Skeletal muscle tissue (tissue), 4 donors: ENCODE data around the gene C12orf57. TPM values are rescaled to one million over a fixed set of nuclear protein-coding genes. Genes with fewer than 3 reads are reported as not detected.

Source experiments
- H3K27ac ChIP-seq: one replicate; pipeline ENCODE4 v1.7.0; 2013; ENCODE audit warnings: mild to moderate bottlenecking, low read depth, low read length, inconsistent platforms
- H3K27me3 ChIP-seq, 3 donors: one replicate each; pipeline ENCODE4 v1.7.0; 2013; ENCODE audit warnings: low read length in 3 of 3; ENCODE audit not compliant: control insufficient read depth in 3 of 3, insufficient read depth in 3 of 3
- H3K36me3 ChIP-seq, 3 donors: one replicate each; pipeline ENCODE4 v1.7.0; 2013; ENCODE audit warnings: low read length in 3 of 3; ENCODE audit not compliant: control insufficient read depth in 3 of 3, insufficient read depth in 3 of 3
- H3K4me1 ChIP-seq, 3 donors: one replicate each; pipeline ENCODE4 v1.7.0; 2013; ENCODE audit warnings: low read length in 3 of 3, mild to moderate bottlenecking in 3 of 3; ENCODE audit not compliant: control insufficient read depth in 3 of 3, insufficient read depth in 3 of 3
- H3K4me3 ChIP-seq, 3 donors: one replicate each; pipeline ENCODE4 v1.7.0; 2013; ENCODE audit warnings: low read length in 3 of 3
- H3K9ac ChIP-seq, 3 donors: one replicate each; pipeline ENCODE4 v1.7.0; 2013; ENCODE audit warnings: low read length in 3 of 3, mild to moderate bottlenecking in 3 of 3, moderate library complexity in 2 of 3, low read depth in 1 of 3
- H3K9me3 ChIP-seq, 3 donors: one replicate each; pipeline ENCODE4 v1.7.0; 2013; ENCODE audit warnings: low read length in 3 of 3; ENCODE audit not compliant: control insufficient read depth in 3 of 3
- total RNA-seq: library from RNA; depleted of rRNA; stranded (reverse); fragments of >200 nt; gene quantifications from one replicate; pipeline ENCODE4 v1.2.3, GENCODE V29; 2014
- donor health status: Osteomylitis.

The C12orf57 gene
- total RNA-seq, 1 donor from 2014 or later: 205 TPM

DNA sequence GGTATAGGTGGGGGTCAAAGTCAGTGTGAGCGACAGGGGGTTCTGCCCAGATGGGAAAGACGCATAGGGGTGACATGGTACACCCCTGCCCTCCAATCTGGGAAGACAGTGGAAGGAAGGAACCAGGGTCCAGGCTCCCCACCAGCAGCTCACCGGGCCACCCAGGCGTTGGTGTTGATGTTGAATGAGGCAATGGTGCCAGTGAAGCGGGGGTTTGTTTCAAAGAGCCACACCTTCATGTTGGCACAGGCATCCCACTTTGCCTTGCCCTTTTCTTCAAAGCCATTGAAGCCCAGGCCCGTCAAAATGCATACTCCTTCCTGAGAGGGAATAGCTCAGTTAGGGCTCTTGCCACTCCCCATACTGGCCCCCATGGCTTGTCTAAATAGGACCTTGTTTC, 34.4 kb downstream of the C12orf57 start:
- no peak overlapping the region for H3K9ac ChIP-seq
- H3K4me3 ChIP-seq: no peak overlapping the region
- H3K36me3 ChIP-seq: peaks cover 68 to 89% (median 87%) of the 10 kb centered on the region in 3 donors
- H3K27me3 ChIP-seq: no peaks in the 10 kb centered on the region
- no peaks in the 10 kb centered on the region for H3K4me1 ChIP-seq
- no peaks in the 10 kb centered on the region for H3K9me3 ChIP-seq
- H3K27ac ChIP-seq: no peak overlapping the region

DNA sequence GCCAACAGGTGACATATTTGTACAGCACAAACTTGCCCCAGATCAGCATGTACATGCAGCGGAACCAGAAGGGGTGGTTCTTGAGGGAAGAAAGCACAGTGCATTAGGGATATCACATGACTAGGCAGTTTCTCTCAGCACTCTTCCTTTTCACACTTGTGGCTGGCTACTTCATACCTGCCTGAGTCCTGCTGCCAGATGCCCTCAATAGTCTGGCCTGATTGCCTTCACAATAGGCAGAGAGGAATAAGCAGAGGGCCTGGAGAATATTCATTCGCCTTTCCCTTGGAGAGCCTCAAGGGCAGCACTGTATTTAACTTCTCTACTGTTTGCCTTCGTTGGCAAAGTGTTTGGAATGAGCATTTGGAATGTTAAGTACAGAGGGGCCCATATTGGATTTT, 34.8 kb downstream of the C12orf57 start:
- Histone ChIP-seq H3K4me1 (no peaks in the 10 kb centered on the region), H3K9me3 (no peaks in the 10 kb centered on the region), H3K9ac (no peak overlapping the region), H3K4me3 (no peak overlapping the region), H3K27me3 (no peaks in the 10 kb centered on the region), H3K36me3 (peaks cover 68 to 93% (median 90%) of the 10 kb centered on the region in 3 donors), H3K27ac (no peak overlapping the region)

DNA sequence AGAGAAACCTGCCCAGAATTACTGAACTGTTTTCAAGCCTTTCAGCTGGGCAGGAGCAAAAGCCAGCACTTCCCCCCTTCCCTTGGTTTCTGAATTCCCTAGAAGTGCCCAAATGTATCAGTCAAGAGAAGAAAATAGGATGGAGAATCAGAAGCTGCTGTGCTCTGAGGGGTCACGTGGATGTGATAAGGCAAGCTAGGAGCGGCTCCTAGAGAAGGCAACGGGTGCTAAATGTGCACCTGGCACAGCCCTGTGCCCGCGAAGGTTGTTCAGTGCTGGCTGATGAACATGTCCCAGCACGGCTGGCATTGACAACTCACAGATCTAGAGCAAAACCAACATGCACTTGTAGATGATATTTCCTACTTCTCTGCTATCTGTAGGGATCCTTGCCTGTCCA, 35.2 kb downstream of the C12orf57 start:
- Histone ChIP-seq H3K4me3 (no peak overlapping the region), H3K27me3 (no peaks in the 10 kb centered on the region), H3K36me3 (peaks cover 67 to 91% (median 89%) of the 10 kb centered on the region in 3 donors), H3K27ac (no peak overlapping the region), H3K9ac (no peak overlapping the region), H3K4me1 (no peaks in the 10 kb centered on the region), H3K9me3 (no peaks in the 10 kb centered on the region)

DNA sequence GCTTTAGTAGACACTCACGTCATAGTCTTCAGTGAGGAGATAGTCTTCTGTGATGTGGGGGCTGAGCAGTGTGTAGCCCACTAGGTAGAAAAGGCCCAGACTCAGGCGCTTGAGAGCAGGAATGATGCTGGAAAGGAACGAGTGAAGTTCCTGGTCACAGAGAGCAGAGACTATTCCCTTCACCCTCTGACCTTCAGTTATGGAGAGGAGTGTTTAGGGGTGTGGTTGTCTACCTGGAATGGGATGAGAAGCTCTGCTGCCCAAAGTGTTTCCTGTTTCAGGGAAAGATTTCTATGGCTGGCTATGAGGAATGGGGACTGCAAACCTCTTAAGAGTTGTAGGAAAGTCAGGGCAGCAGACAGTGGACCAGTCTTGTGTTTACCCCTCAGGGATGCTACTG, 35.6 kb downstream of the C12orf57 start:
- Histone ChIP-seq H3K9me3 (no peaks in the 10 kb centered on the region), H3K4me3 (no peak overlapping the region), H3K36me3 (peaks cover 63 to 90% (median 85%) of the 10 kb centered on the region in 3 donors), H3K27me3 (no peaks in the 10 kb centered on the region), H3K27ac (no peak overlapping the region), H3K9ac (no peak overlapping the region), H3K4me1 (no peaks in the 10 kb centered on the region)

DNA sequence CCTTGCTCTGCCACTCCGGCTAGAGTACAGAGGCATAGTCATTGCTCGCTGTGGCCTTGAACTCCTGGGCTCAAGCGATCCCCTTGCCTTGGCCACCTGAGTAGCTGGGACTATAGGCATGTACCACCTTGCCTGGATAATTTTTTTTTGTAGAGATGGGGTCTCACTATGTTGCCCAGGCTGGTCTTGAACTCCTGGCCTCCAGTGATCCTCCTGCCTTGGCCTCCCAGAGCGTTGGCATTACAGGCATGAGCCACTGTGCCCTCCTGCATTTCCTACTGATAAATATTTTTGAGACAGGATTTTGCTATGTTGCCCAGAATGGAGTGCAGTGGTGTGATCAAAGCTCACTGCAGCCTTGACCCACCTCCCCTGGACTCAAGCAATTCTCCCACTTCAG, 36.3 kb downstream of the C12orf57 start:
- Histone ChIP-seq H3K9me3 (no peaks in the 10 kb centered on the region), H3K4me1 (no peaks in the 10 kb centered on the region), H3K4me3 (no peak overlapping the region), H3K9ac (no peak overlapping the region), H3K36me3 (peaks cover 63 to 84% (median 82%) of the 10 kb centered on the region in 3 donors), H3K27ac (no peak overlapping the region), H3K27me3 (no peaks in the 10 kb centered on the region)

DNA sequence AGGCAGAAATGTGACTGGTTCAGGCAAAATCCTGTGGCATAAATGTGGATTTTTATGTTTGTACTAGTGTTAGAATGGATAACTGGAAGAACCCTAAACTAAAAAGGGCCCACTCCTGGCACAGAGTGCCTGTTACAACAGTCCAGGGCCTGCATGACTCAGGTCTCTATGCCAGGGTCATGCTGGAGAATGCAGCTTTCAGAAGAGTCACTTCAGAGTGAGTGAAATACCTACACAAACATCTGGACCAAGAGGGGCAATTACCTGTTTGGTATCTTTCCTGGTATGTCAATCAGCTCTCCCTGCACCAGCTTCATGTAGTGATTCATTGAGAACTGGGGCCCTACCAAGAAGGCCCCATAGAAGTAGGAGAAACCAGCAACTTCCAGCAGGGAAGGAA, 36.9 kb downstream of the C12orf57 start:
- Histone ChIP-seq H3K4me1 (no peaks in the 10 kb centered on the region), H3K4me3 (no peak overlapping the region), H3K9ac (no peak overlapping the region), H3K9me3 (no peaks in the 10 kb centered on the region), H3K27ac (no peak overlapping the region), H3K27me3 (no peaks in the 10 kb centered on the region), H3K36me3 (peaks cover 56 to 78% (median 75%) of the 10 kb centered on the region in 3 donors)

DNA sequence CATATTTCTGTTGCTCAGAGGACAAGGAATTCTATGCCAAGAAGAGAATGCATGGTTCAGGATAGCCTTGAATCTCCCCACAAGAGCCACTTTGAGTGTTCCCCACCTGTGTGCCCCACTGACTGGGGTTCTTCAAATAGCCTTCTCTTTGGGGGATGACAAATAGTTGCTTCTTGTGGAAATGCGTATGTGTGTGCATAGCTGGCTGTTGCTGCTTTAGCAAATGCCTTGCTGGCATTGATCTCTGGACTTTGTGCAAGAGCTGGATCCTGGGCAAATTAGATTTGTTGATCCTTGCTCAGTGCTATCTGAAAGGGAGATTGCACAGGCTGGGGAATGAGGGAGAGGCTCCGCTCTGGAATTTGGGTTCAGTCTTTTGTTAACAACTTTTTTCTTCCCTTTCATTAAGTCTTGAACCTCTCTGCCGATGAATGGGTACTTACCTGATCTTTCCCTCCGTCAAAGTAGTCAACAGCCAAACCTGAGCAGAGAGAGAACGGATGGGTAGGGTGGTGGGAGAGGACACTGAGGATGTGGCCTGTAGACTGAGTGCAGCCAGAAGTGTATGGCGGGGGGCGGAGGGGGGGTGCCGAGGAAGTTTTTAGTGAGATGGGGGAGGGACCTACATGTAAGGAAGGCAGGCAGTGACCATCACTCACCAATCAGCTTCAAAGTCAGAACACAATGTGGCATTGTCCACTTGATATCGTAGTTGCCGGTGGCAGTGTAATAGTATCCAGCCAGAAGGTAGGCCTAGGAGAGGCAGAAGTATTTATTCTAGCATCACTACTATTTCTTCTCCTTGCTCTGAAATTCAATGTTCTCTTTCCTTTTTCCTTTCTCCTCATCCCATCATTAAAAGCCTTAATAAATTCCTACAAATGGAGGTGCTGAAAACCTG, 37.6 kb downstream of the C12orf57 start:
- Histone ChIP-seq H3K36me3 (peaks cover 56 to 73% (median 72%) of the 10 kb centered on the region in 3 donors), H3K4me1 (no peaks in the 10 kb centered on the region), H3K27ac (no peak overlapping the region), H3K27me3 (no peaks in the 10 kb centered on the region), H3K4me3 (no peak overlapping the region), H3K9me3 (no peaks in the 10 kb centered on the region), H3K9ac (no peak overlapping the region)

DNA sequence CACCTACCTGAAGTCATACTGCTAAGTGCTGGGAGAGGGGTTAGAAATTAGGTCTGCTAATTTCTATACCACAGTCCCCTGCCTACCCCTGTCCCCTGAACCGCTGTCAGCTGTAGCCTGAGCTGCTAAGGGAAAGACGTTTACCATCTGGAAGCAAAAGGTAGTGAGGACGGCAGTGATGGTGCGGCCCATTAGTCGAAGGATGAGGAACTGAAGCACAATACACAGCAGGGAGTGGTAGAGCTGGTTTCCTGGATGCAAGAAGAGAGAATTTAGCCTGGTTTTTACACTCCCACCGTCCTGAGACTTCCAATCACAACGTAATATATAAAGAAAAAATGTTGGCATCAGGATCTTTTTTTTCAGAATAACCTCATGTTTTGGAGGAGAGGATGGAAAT, 38.7 kb downstream of the C12orf57 start:
- Histone ChIP-seq H3K4me1 (no peaks in the 10 kb centered on the region), H3K9me3 (no peaks in the 10 kb centered on the region), H3K9ac (no peak overlapping the region), H3K4me3 (no peak overlapping the region), H3K36me3 (peaks cover 45 to 64% (median 62%) of the 10 kb centered on the region in 3 donors), H3K27me3 (no peaks in the 10 kb centered on the region), H3K27ac (no peak overlapping the region)

DNA sequence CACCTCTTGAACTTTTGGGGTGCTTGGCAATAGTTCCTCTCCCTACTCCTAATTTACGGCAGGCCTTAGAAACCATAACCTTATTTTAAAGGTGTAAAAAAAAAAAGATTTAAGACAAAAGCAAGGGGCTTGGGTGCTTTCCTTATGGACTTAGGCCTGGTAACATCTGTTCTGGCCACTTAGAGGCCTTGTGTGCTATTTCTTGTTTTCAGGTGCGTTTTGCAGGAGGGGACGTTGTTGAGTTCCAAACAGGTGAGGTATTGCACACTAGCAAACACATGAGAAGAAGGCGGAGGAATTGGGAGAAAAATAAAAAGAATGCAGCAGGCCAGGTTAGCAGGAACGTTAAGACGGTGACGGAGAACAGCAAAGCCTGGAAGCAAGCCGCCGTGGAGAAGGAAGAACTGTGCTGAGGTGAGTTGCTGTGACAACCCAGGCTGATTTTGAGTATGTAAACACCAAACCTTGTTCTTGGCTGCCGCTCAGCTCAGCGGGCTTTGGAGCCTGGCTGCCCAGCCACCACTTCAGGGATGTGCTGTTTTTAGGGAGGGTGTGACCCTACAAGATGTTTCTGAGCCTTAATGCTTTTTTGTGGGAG, 44.2 kb downstream of the C12orf57 start:
- no peak overlapping the region for H3K9ac ChIP-seq
- H3K36me3 ChIP-seq: peaks cover 7 to 25% (median 21%) of the 10 kb centered on the region in 3 donors
- no peaks in the 10 kb centered on the region for H3K9me3 ChIP-seq
- no peak overlapping the region for H3K4me3 ChIP-seq
- no peaks in the 10 kb centered on the region for H3K27me3 ChIP-seq
- H3K4me1 ChIP-seq: no peaks in the 10 kb centered on the region
- H3K27ac ChIP-seq: no peak overlapping the region
